ENCODE measurements around the gene NDUFC1.

DNA sequence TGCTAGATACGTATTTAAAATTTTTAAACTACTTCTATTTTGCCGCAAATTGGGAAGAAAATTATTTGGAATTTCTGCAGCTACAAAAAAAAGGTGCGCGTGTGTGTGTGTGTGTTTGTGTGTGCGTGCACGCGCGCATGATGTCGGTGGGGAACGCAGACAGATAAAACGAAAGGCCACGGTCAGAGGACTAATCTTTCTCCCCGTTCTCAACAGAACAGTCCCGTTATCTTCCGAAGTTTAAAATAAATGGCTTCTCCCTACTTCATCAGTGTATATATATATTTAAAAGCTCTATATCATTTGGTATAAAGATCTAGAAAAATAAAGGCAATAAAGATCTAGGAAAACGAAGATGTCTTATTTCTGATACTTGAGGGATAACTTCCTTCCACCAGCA lies 23.8 kb downstream of the NDUFC1 start:
- TF ChIP-seq CTCF (IDR thresholded peaks at IDR 0.05) (no peak), POLR2A (IDR thresholded peaks at IDR 0.05) (no peak), POLR2AphosphoS5 (IDR thresholded peaks at IDR 0.05) (no peak)
